Iris pigment epithelial cell (primary cell): ENCODE results near the gene NEK4.
"Not testable (repeated sequence)": the region's sequence is repeated elsewhere in the genome, so short reads cannot be mapped to it uniquely, and the experiment has no call there.

ENCODE experiments used
- DNase-seq: peaks from one replicate; pipeline ENCODE4 v3.0.0-alpha.2; 2011; ENCODE audit warnings: low read depth

NEK4 gene

DNA sequence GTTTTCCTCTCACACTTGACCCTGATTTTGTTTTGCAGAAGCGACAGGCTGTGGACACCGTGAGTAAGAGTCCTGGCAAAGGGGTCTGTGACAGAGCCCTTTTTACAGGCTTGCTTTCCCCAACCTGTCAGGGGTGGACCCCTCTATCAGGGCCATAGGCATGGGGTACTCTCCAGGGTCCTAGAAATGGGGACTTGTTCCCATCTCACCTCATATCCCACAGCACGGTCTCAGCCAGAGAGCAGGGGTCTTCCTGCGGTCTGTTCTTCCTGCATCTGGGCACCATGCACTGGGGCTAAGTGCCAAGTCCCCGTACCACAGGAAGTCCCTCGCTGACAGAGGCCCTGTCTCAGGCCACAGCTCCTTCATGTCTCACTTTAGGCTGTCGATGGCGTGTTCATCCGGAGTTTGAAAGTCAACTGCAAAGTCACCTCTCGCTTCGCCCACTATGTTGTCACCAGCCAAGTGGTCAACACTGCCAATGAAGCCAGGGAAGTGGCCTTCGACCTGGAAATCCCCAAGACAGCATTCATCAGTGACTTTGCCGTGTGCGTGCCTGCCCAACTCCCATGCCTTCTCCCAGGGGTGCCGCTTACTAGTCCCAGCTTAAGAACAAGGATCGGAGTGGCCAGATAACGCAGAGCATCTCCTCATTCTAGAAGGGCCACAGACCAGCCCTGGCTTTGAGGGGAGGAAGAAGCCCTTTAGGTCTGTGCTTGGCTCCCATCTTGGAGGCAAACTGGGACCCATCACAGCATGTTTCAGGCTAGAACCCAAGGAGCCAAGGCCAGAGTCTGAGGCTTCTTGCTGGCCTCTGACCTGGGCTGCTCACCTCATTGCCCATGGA lies 7.4 kb upstream of the NEK4 start:
- DNase-seq, result no peak

DNA sequence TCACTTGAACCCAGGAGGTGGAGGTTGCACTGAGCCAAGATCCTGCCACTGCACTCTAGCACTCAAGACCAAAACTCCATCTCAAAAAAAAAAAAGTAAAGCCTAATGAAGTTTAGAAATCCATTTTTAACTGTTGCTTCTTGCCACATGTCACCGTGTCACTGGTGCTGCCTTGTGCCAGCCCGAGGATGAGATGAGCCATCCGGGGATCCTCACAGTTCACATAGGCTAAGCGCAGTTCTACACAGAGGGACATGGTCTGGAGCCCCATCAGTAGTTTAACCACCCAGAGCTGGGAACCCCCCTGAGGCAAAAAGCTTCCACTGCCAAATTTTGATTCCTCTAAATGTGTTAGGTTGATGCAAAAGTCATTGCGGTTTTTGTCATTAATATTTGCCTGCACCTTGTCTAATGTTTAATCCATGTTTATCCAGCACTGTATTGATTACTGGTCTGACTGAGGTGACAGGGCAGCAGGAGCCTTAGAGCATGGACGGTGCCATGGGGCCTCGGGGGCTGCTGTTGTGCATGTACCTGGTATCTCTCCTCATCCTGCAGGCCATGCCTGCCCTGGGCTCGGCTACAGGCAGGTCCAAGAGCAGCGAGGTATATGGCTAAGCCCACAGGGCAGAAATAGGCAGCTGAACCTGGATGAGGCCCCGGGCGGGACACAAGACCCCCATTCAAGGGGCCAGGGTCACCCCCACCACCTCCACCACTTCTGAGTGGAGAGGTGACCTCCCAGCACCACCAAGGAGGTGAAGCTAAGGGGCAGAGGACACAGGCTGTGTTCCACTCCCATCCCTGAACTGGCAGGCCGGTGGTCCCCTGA lies 6.6 kb upstream of the NEK4 start, which contains the start of gene ITIH1:
Gene ITIH1 (plus strand): TSS at position 473 of the 832 bp plus-strand sequence. CDS start 17 bp downstream, at position 490.
- DNase-seq, result no peak

- DNase-seq, result not testable (repeated sequence)
Measured at GRCh38 chr3:52776486-52776885, 5.7 kb upstream of the NEK4 start.

- no peak for DNase-seq
Measured at GRCh38 chr3:52775877-52776276, 5.1 kb upstream of the NEK4 start.

- DNase-seq, result no peak
Measured at GRCh38 chr3:52774901-52775864, 4.4 kb upstream of the NEK4 start.

DNA sequence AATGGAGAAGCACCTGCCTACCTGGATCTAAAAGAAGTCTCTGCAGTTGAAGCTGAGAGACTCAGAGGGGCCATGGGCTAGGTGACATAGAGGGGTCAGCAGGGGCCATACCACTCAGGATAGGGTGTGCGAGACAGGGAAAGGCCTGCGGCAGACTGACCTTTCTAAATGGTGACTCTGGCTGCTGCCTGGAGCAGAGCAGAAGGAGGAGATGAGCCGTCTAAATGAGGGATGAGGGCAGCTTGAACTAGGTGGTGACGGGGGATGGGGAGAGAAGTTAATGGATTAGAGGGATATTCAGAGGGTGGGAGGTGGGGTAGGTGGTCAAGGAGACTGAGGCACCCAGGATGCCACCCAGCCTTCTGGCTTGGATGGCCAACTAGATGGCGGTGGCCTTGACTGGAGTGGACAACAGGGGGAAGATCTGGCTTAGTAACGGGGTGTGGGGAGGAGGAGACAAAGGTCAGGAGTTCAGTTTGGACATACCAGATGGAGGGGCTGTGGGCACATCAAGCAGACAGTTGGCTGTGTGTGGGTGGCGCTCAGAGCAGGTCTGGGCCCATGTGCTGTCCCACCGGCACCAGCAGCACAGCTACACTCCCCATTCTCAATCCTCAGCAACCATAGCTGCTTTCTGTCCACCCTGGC lies 3.5 kb upstream of the NEK4 start:
- no peak for DNase-seq

DNA sequence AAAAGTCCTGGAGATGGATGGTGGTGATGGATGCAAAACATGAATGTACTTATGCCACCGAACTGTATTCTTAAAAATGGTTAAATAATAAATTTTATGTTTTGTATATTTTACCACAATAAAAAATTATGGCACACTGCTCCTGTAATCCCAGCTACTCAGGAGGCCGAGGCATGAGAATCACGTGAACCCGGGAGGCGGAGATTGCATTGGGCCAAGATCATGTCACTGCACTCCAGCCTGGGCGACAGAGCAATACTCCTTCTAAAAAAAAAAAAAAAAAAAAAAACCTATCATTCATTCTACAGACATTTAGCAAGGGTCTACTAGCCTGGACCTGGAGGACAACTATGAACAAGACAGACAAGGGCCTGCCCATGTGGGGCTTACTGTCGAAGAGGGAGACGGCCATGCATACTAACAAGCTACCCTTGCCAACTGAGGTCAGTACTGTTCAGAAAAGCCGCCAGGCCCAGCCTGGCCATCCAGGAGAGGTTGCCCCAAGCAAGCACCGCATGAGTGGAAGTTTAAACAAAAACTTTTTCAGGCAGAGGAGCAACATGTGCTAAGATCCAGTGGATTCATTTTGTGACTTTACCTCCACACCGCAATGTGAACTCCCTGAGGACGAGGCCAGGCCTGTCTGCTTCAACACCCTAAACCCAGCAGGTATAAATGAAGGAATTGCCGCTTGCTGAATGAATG lies 2.8 kb upstream of the NEK4 start:
- no peak for DNase-seq

DNA sequence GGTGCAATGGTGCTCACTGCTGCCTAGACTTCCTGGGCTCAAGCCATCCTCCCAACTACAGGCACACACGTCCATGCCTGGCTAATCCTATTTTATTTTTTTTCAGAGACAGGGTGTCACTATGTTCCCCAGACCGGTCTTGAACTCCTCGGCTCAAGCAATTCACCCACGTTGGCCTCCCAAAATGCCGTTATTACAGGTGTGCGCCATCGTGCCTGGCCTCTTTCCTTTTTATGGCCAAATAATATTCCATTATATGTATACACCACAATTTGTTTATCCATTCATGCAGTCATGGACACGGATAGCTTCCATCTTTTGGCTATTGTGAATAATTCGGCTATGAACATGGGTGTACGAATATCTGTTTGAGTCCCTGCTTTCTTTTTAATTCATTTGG lies 962 bp upstream of the NEK4 start:
- DNase-seq, result no peak

DNA sequence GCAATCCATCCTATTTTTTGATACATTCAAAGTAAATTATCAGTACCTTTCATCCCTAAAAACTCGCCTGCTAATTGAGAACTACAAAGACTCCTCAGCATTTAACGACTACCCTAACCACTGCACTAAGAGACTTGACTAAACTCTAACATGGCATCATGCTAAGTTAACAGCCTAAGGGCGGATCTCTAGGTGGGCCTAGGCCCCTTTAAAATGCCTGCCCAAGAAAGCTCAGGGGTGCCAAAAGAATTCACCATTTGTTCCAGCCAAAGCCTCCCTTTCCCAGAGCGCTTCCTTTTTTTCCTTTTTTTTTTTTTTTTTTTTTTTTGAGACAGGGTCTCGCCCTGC lies 568 bp upstream of the NEK4 start:
- no peak for DNase-seq

DNA sequence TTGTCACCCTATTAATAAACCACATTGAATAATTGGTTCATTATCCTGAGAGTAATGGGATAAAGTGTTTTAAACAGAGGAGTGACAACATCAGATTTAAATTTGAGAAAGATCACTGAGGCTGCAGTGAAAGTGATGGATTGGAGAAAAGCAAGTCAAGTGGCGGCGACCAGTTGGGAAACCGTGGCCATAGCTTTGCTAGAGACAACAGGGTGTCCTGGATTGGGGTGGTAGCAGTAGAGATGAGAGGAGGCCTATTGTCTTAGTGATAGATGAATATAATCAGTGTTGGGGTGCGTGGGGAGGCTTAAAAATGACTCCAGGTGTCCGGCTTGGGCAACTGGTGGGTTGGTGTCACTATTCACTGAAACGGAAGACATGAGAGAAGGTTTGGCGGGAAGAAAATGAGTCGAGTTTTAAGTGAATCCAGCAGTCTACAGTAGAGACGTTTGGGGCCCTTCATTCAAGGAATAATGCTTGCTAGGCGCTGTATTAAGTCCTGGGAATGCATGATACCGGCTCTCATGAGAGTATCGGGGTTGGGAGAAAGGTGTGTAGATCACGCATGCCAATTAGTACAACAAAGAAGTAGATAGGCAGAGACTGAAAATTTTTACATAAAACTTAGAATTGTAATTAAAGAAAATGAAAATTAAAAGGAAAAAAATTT lies 819 bp downstream of the NEK4 start:
- DNase-seq, result peak; percentile 16

GRCh38 chr3:52763466-52763865 lies 7.3 kb downstream of the NEK4 start:
- DNase-seq, result peak; percentile 45

DNA sequence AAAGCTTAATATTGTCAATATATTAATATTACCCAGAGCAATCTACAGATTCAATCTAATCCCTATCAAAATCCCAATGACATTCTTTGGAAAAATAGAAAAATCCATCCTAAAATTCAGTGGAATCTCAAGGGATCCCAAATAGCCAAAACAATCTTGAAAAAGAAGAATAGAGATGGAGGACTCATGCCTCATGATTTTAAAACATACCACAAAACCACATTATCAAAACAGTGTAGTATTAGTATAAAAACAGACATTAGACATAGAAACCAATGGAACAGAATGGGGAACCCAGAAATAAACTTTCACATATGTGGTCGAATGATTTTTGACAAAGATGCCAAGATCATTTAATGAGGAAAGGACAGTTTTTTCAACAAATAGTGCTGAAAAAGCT lies 14.6 kb downstream of the NEK4 start:
- no peak for DNase-seq

- no peak for DNase-seq
Measured at GRCh38 chr3:52754373-52754772, 16.4 kb downstream of the NEK4 start.

DNA sequence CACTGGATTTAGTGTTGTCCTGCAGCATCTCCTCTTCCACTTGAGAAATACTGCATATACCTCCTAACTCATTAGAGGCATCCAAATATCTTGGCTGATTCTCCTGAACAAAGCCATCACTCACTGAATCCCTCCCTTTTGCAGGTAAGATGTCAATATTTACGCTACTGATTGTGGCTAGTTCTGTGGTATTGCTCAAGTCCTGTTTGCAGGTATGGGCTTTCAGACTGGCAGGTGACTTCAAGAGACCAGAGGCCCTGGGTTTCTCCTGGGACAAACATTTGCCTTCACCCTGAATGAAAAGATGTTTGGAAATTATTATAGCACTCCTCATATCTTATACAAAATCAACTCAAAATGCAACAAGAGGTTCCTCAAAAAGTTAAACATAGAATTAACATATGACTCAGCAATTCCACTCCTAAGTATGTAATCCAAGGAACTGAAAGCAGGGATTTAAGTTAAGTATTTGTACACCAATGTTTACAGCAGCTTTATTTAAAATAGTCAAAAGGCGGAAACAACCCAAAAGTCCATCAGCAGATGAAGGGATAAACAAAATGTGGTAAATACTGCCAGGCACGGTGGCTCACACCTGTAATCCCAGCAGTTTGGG lies 18.6 kb downstream of the NEK4 start:
- peak; percentile 58 for DNase-seq

GRCh38 chr3:52743721-52744120 lies 27.0 kb downstream of the NEK4 start:
- no peak for DNase-seq

GRCh38 chr3:52743152-52743551 lies 27.6 kb downstream of the NEK4 start:
- DNase-seq, result no peak

DNA sequence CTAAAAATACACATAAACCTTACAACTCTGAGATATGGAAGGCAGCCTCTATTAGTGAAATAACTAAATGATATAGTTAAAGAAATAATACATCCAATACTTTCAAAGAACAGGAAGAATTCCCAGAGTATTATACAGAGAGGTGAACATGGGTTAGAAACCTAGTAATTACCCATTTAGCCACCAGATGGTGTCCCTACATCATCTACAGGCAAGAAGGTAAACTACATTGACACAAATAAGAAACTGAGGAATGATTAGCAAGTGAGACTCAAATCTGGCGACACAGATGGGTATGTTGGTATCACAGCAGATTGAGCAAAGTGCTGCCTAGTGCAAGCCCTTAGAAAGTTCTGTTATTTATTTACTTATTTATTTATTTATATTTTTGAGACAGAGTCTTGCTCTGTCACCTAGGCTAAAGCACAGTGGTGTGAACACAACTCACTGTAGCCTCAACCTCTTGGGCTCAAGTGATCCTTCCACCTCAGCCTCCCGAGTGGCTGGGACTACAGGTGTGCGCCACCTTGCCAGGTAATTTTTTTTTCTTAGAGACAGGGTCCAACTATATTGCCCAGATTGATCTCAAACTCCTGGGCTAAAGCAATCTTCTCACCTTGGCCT lies 28.2 kb downstream of the NEK4 start:
- DNase-seq, result peak; percentile 51

GRCh38 chr3:52739730-52740129 lies 31.0 kb downstream of the NEK4 start:
- no peak for DNase-seq

DNA sequence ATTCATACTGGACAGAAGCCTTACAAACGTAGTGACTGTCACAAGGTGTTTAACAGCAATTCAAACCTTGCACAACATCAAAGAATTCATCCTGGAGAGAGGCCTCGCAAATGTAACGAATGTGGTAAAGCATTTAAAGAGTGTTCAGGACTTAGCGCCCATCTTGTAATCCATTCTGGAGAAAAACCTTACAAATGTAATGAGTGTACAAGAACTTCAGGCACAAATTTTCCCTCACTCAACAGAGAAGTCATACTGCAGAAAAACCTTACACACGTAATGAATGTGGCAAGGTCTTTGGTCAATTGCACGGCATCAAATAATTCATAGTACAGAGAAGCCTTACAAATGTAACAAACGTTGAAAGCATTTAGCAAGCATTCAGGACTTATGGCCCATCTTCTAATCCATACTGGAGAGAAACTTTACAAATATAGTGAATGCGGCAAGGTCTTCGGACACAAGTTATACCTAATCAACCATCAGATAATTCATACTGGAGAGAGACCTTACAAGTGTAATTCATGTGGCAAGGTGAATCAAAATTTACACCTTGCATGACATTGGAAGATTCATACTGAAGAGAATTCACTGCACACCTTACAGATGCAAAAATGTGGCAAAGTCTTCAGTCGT lies 37.4 kb downstream of the NEK4 start:
- no peak for DNase-seq
